ENCODE results near the gene FAM241B. TPM values are rescaled to one million over a fixed set of nuclear protein-coding genes. Genes with fewer than 3 reads are reported as not detected.

FAM241B gene
- total and polyA plus RNA-seq, 2 donors (not counting 1 experiment from before 2014, with no cell fraction given): 0.54 to 0.64 TPM

- Histone ChIP-seq H3K4me3 (ENCODE audit: control extremely low read depth in 1 of 5, extremely low read depth in 1 of 5, insufficient read depth in 1 of 5, low read depth in 2 of 5, low read length in 4 of 5) (no peak overlapping the region), H3K27ac (ENCODE audit: low read length in 2 of 2) (no peak overlapping the region), H3K4me2 (replicated peaks; ENCODE audit: low read depth, low read length, poor library complexity, severe bottlenecking) (no peak overlapping the region), H3K9ac (ENCODE audit: low read length) (no peak overlapping the region), H3K9me3 (ENCODE audit: control extremely low read depth in 1 of 3, control insufficient read depth in 2 of 3, insufficient read depth in 1 of 3, low read length in 2 of 3) (peaks cover 3 to 10% (median 7%) of the 10 kb centered on the region in 3 donors), H2AFZ (ENCODE audit: insufficient read depth, low read depth, low read length, poor library complexity, severe bottlenecking) (no peak overlapping the region), H3K27me3 (replicated peaks in 1 of 4; ENCODE audit: control extremely low read depth in 1 of 4, control insufficient read depth in 3 of 4, insufficient read depth in 4 of 4, low read length in 3 of 4) (peaks cover 0 to 23% (median 8%) of the 10 kb centered on the region in 4 experiments), H3K79me2 (ENCODE audit: control insufficient read depth, insufficient read depth, low read length) (no peaks in the 10 kb centered on the region), H3K4me1 (ENCODE audit: control insufficient read depth in 2 of 2, insufficient read depth in 2 of 2, low read length in 2 of 2) (no peaks in the 10 kb centered on the region), H3K36me3 (replicated peaks in 1 of 2; ENCODE audit: control extremely low read depth in 1 of 2, control insufficient read depth in 1 of 2, extremely low read depth in 1 of 2, insufficient read depth in 2 of 2, low read length in 1 of 2) (no peaks in the 10 kb centered on the region), H4K20me1 (ENCODE audit: control insufficient read depth, insufficient read depth, low read length, poor library complexity, severe bottlenecking) (no peaks in the 10 kb centered on the region)
- ATAC-seq (ENCODE audit: low read depth) (no peak), DNase-seq (no peak)
- POLR2A ChIA-PET: no interaction called here
- Mint-ChIP-seq H3K9me3 (ENCODE audit: insufficient read depth) (peaks cover 12% of the 10 kb centered on the region), H3K27me3 (peaks cover 62% of the 10 kb centered on the region), H3K4me1 (peaks cover 4% of the 10 kb centered on the region), H3K27ac (no peak overlapping the region), H3K4me3 (no peak overlapping the region)
- 93% methylated on average over 2 of the region's 5 CpGs for WGBS (ENCODE audit: insufficient coverage)
- intact Hi-C loops (cut with micrococcal nuclease): no loop called here
- CTCF ChIA-PET: no interaction called here
- TF ChIP-seq EZH2 (IDR thresholded peaks at IDR 0.05; ENCODE audit: borderline replicate concordance, insufficient read depth, low read depth, low read length, poor library complexity, severe bottlenecking): no peak
These were observed 9.4 kb upstream of the FAM241B start for GRCh38 chr10:69620625-69621024.

- intact Hi-C loops (cut with micrococcal nuclease): no loop called here
- H3K27me3 Mint-ChIP-seq: peaks cover 57% of the 10 kb centered on the region
- no peaks in the 10 kb centered on the region for H3K36me3 ChIP-seq (replicated peaks in 1 of 2; ENCODE audit: control extremely low read depth in 1 of 2, control insufficient read depth in 1 of 2, extremely low read depth in 1 of 2, insufficient read depth in 2 of 2, low read length in 1 of 2)
- H3K9me3 Mint-ChIP-seq (ENCODE audit: insufficient read depth): peaks cover 12% of the 10 kb centered on the region
- H3K4me3 ChIP-seq (ENCODE audit: control extremely low read depth in 1 of 5, extremely low read depth in 1 of 5, insufficient read depth in 1 of 5, low read depth in 2 of 5, low read length in 4 of 5): no peak overlapping the region
- CTCF ChIA-PET: no interaction called here
- H4K20me1 ChIP-seq (ENCODE audit: control insufficient read depth, insufficient read depth, low read length, poor library complexity, severe bottlenecking): no peaks in the 10 kb centered on the region
- peaks cover 0 to 15% (median 6%) of the 10 kb centered on the region in 4 experiments for H3K27me3 ChIP-seq (replicated peaks in 1 of 4; ENCODE audit: control extremely low read depth in 1 of 4, control insufficient read depth in 3 of 4, insufficient read depth in 4 of 4, low read length in 3 of 4)
- H3K9me3 ChIP-seq (ENCODE audit: control extremely low read depth in 1 of 3, control insufficient read depth in 2 of 3, insufficient read depth in 1 of 3, low read length in 2 of 3): peaks cover 4 to 10% (median 5%) of the 10 kb centered on the region in 3 donors
- WGBS (ENCODE audit: insufficient coverage): no CpG with 5 or more reads among the region's 2 CpGs
- H3K9ac ChIP-seq (ENCODE audit: low read length): no peak overlapping the region
- H3K4me1 Mint-ChIP-seq: peaks cover 4% of the 10 kb centered on the region
- POLR2A ChIA-PET: no interaction called here
- TF ChIP-seq CTCF (IDR thresholded peaks at IDR 0.05) (no peak), EZH2 (IDR thresholded peaks at IDR 0.05; ENCODE audit: borderline replicate concordance, insufficient read depth, low read depth, low read length, poor library complexity, severe bottlenecking) (no peak)
- H3K4me1 ChIP-seq (ENCODE audit: control insufficient read depth in 2 of 2, insufficient read depth in 2 of 2, low read length in 2 of 2): no peaks in the 10 kb centered on the region
- no peak for DNase-seq
- ATAC-seq (ENCODE audit: low read depth): no peak
- peak overlapping the region; percentile 6 for H3K4me2 ChIP-seq (replicated peaks; ENCODE audit: low read depth, low read length, poor library complexity, severe bottlenecking)
- no peak overlapping the region for H3K27ac Mint-ChIP-seq
- no peak overlapping the region for H3K27ac ChIP-seq (ENCODE audit: low read length in 2 of 2)
- H3K4me3 Mint-ChIP-seq: no peak overlapping the region
- H2AFZ ChIP-seq (ENCODE audit: insufficient read depth, low read depth, low read length, poor library complexity, severe bottlenecking): no peak overlapping the region
- H3K79me2 ChIP-seq (ENCODE audit: control insufficient read depth, insufficient read depth, low read length): no peaks in the 10 kb centered on the region
These were observed 5.7 kb upstream of the FAM241B start for GRCh38 chr10:69624245-69624786.
